ENCODE measurements around the gene ACKR1. TPM values are rescaled to one million over a fixed set of nuclear protein-coding genes. Genes with fewer than 3 reads are reported as not detected.

Gene ACKR1
- total and polyA plus RNA-seq, 4 donors: 0.08 to 17.2 (median 0.48) TPM; not detected in 1

DNA sequence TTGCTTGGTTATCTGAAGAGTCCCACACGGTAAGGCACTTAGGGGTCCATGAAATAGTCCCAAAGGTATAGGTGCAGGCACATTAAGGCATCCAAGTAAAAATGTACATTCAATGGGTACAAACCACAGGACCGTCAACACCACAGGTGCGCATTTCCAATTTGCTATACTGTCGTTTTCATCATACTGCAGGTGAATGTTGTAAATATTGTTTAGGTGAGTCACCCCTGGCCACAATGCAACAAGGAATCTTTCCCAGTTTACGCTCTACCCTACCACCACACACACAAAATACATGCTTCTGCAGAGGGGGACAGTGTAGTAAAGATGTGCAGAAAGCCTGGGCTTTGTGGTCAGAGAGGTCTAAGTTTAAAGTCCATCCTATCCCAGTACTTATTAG lies 19.6 kb upstream of the ACKR1 start:
- TF ChIP-seq GABPA (IDR thresholded peaks at IDR 0.05 in 1 of 2, conservative IDR thresholded peaks at IDR 0.05 in 1 of 2) (no peak), HNF4A (conservative IDR thresholded peaks at IDR 0.05) (no peak), NR2F2 (IDR thresholded peaks at IDR 0.05) (no peak), RXRA (IDR thresholded peaks at IDR 0.05) (no peak), FOXA1 (IDR thresholded peaks at IDR 0.05) (no peak), TAF1 (conservative IDR thresholded peaks at IDR 0.05) (no peak), YY1 (IDR thresholded peaks at IDR 0.05) (no peak), EGR1 (IDR thresholded peaks at IDR 0.05; ENCODE audit: low read depth in 2 of 2) (no peak), RAD21 (IDR thresholded peaks at IDR 0.05) (no peak), SP1 (IDR thresholded peaks at IDR 0.05) (no peak), HNF4G (IDR thresholded peaks at IDR 0.05) (no peak), FOXA2 (IDR thresholded peaks at IDR 0.05) (no peak), JUND (IDR thresholded peaks at IDR 0.05) (no peak)
- TF ChIP-seq, protein P1, sequence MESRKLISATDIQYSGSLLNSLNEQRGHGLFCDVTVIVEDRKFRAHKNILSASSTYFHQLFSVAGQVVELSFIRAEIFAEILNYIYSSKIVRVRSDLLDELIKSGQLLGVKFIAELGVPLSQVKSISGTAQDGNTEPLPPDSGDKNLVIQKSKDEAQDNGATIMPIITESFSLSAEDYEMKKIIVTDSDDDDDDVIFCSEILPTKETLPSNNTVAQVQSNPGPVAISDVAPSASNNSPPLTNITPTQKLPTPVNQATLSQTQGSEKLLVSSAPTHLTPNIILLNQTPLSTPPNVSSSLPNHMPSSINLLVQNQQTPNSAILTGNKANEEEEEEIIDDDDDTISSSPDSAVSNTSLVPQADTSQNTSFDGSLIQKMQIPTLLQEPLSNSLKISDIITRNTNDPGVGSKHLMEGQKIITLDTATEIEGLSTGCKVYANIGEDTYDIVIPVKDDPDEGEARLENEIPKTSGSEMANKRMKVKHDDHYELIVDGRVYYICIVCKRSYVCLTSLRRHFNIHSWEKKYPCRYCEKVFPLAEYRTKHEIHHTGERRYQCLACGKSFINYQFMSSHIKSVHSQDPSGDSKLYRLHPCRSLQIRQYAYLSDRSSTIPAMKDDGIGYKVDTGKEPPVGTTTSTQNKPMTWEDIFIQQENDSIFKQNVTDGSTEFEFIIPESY (IDR thresholded peaks at IDR 0.05): no peak
- TF ChIP-seq, protein P2, sequence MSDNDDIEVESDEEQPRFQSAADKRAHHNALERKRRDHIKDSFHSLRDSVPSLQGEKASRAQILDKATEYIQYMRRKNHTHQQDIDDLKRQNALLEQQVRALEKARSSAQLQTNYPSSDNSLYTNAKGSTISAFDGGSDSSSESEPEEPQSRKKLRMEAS (IDR thresholded peaks at IDR 0.05): no peak
- TF ChIP-seq, protein P3, sequence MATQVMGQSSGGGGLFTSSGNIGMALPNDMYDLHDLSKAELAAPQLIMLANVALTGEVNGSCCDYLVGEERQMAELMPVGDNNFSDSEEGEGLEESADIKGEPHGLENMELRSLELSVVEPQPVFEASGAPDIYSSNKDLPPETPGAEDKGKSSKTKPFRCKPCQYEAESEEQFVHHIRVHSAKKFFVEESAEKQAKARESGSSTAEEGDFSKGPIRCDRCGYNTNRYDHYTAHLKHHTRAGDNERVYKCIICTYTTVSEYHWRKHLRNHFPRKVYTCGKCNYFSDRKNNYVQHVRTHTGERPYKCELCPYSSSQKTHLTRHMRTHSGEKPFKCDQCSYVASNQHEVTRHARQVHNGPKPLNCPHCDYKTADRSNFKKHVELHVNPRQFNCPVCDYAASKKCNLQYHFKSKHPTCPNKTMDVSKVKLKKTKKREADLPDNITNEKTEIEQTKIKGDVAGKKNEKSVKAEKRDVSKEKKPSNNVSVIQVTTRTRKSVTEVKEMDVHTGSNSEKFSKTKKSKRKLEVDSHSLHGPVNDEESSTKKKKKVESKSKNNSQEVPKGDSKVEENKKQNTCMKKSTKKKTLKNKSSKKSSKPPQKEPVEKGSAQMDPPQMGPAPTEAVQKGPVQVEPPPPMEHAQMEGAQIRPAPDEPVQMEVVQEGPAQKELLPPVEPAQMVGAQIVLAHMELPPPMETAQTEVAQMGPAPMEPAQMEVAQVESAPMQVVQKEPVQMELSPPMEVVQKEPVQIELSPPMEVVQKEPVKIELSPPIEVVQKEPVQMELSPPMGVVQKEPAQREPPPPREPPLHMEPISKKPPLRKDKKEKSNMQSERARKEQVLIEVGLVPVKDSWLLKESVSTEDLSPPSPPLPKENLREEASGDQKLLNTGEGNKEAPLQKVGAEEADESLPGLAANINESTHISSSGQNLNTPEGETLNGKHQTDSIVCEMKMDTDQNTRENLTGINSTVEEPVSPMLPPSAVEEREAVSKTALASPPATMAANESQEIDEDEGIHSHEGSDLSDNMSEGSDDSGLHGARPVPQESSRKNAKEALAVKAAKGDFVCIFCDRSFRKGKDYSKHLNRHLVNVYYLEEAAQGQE (IDR thresholded peaks at IDR 0.05): no peak
- TF ChIP-seq, protein P4, sequence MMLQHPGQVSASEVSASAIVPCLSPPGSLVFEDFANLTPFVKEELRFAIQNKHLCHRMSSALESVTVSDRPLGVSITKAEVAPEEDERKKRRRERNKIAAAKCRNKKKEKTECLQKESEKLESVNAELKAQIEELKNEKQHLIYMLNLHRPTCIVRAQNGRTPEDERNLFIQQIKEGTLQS (IDR thresholded peaks at IDR 0.05): no peak
- TF ChIP-seq, protein P5, sequence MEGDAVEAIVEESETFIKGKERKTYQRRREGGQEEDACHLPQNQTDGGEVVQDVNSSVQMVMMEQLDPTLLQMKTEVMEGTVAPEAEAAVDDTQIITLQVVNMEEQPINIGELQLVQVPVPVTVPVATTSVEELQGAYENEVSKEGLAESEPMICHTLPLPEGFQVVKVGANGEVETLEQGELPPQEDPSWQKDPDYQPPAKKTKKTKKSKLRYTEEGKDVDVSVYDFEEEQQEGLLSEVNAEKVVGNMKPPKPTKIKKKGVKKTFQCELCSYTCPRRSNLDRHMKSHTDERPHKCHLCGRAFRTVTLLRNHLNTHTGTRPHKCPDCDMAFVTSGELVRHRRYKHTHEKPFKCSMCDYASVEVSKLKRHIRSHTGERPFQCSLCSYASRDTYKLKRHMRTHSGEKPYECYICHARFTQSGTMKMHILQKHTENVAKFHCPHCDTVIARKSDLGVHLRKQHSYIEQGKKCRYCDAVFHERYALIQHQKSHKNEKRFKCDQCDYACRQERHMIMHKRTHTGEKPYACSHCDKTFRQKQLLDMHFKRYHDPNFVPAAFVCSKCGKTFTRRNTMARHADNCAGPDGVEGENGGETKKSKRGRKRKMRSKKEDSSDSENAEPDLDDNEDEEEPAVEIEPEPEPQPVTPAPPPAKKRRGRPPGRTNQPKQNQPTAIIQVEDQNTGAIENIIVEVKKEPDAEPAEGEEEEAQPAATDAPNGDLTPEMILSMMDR (IDR thresholded peaks at IDR 0.05; ENCODE audit: low read depth, low read length, missing input control): no peak
- Histone ChIP-seq H3K9ac (ENCODE audit: low read depth in 1 of 2, low read length in 2 of 2) (no peak overlapping the region), H3K27me3 (ENCODE audit: control insufficient read depth in 4 of 4, insufficient read depth in 4 of 4, low read length in 3 of 4) (peaks cover 0 to 11% (median 3%) of the 10 kb centered on the region in 4 donors), H3K9me3 (ENCODE audit: control insufficient read depth in 4 of 4, low read length in 3 of 4) (no peaks in the 10 kb centered on the region), H3K4me3 (ENCODE audit: low read depth in 1 of 3, low read length in 3 of 3) (no peak overlapping the region), H3K27ac (ENCODE audit: low read depth in 1 of 2, low read length in 2 of 2) (no peak overlapping the region), H3K36me3 (ENCODE audit: control insufficient read depth in 4 of 4, insufficient read depth in 3 of 4, low read depth in 1 of 4, low read length in 3 of 4) (no peaks in the 10 kb centered on the region), H3K4me1 (ENCODE audit: control insufficient read depth in 4 of 4, insufficient read depth in 4 of 4, low read length in 3 of 4) (no peaks in the 10 kb centered on the region)
- DNase-seq (ENCODE audit: low spot score): no peak
- 81% methylated on average over 5 of the region's 5 CpGs for WGBS
